MM.1S (cell line): ENCODE measurements around the gene MBP.

Source experiments
- DNase-seq: peaks from one replicate; pipeline ENCODE4 v3.0.0-alpha.2; 2015
- H2AFZ ChIP-seq: fragments of 300-600 bp; sonication (generic); 2 replicates; pipeline ENCODE4 v1.6.0; 2016; ENCODE audit warnings: antibody characterized with exemption, low read length
- H3F3A ChIP-seq: fragments of 300-600 bp; sonication (generic); 2 replicates; pipeline ENCODE4 v1.6.1; 2016; ENCODE audit warnings: mild to moderate bottlenecking, antibody characterized with exemption, low read length, moderate library complexity, mixed read lengths; ENCODE audit not compliant: insufficient read depth
- H3K27ac ChIP-seq: fragments of 300-600 bp; sonication (generic); 2 replicates; pipeline ENCODE4 v1.5.1; 2016; ENCODE audit warnings: mild to moderate bottlenecking, low read length
- H3K27me3 ChIP-seq: fragments of 300-600 bp; sonication (generic); replicated peaks from 2 replicates; pipeline ENCODE4 v1.6.0; 2016; ENCODE audit warnings: low read length; ENCODE audit not compliant: insufficient read depth
- H3K36me3 ChIP-seq: fragments of 300-600 bp; sonication (generic); replicated peaks from 2 replicates; pipeline ENCODE4 v1.6.1; 2016; ENCODE audit warnings: mild to moderate bottlenecking, low read length, mixed read lengths; ENCODE audit not compliant: insufficient read depth
- H3K4me1 ChIP-seq: fragments of 300-600 bp; sonication (generic); 2 replicates; pipeline ENCODE4 v1.6.1; 2016; ENCODE audit warnings: low read length, mixed read lengths
- H3K4me2 ChIP-seq: fragments of 300-600 bp; sonication (generic); 2 replicates; pipeline ENCODE4 v1.6.0; 2016; ENCODE audit warnings: low read depth, low read length
- H3K4me3 ChIP-seq: fragments of 300-600 bp; sonication (generic); 2 replicates; pipeline ENCODE4 v1.5.1; 2016; ENCODE audit warnings: low read length, mixed read lengths
- H3K79me2 ChIP-seq: fragments of 300-600 bp; sonication (generic); 2 replicates; pipeline ENCODE4 v1.6.1; 2016; ENCODE audit warnings: mixed run types, low read length, mixed read lengths
- H3K9ac ChIP-seq: fragments of 300-600 bp; sonication (generic); 2 replicates; pipeline ENCODE4 v1.6.1; 2016; ENCODE audit warnings: low read length, mixed read lengths
- H3K9me2 ChIP-seq: fragments of 300-600 bp; sonication (generic); replicated peaks from 2 replicates; pipeline ENCODE4 v1.6.1; 2016; ENCODE audit warnings: mild to moderate bottlenecking, low read length, mixed read lengths; ENCODE audit not compliant: insufficient read depth
- H3K9me3 ChIP-seq: fragments of 300-600 bp; sonication (generic); replicated peaks from 2 replicates; pipeline ENCODE4 v1.6.1; 2016; ENCODE audit warnings: mild to moderate bottlenecking, low read length, mixed read lengths; ENCODE audit not compliant: insufficient read depth
- H4K20me1 ChIP-seq: fragments of 300-600 bp; sonication (generic); 2 replicates; pipeline ENCODE4 v1.6.1; 2016; ENCODE audit warnings: mild to moderate bottlenecking, low read length, moderate library complexity, mixed read lengths; ENCODE audit not compliant: insufficient read depth
- CTCF ChIP-seq: fragments of 300-600 bp; sonication (generic); IDR thresholded peaks from 2 replicates; pipeline ENCODE4 v1.5.1; 2016; ENCODE audit warnings: antibody characterized with exemption, low read length, mixed read lengths
- EZH2 ChIP-seq: fragments of 300-600 bp; sonication (generic); optimal IDR thresholded peaks from 2 replicates; pipeline ENCODE3; 2017; ENCODE audit warnings: low read depth, mild to moderate bottlenecking, antibody characterized with exemption, low read length, mixed read lengths
- EZH2phosphoT487 ChIP-seq: fragments of 300-600 bp; sonication (generic); IDR thresholded peaks from 2 replicates; pipeline ENCODE4 v1.6.1; 2018; ENCODE audit warnings: antibody characterized with exemption, low read length

Gene MBP

GRCh38 chr18:77102259-77103040 lies 30.1 kb downstream of the MBP start:
- DNase-seq: peak; percentile 81

DNA sequence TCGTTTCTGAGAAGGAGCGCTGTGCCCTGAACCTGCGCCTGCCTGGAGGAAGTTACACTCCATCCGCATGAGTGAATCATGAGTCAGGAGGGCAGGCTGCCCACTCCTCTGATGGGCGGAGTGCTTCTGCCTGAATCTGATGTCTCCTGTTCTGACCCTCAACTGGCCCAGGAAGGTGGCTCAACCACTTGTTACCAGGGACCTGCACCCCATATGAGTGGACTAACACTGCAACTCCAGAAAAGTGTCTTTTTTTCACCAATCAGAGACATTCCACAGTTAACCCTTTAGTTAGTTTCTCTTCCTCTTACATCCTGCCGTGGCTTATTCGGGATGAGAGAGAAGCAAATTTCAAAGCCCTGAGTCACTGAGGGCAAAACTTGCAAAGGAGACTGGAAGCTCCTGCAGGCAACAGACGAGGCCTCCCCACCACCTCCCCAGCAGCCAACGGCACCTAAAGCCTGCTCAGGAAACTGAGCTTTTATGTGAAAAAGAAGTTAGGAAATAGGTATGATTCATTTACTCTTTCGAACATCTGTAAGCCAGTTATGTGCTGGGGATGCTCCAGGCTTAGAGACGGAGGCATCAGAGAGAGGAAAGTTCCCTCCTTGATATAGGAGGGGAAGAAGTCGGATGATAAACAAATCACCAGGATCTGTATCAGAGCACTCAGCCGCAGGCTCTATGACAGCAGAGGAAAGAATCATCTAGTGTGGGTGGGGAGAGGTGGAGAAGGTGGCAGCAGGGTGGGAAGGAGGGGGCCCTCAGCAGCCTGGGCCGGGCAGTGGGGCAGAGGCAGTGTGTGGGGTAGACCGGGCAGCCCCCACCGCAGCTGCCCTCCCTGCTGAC lies 30.9 kb downstream of the MBP start:
- Histone ChIP-seq H3K4me1 (peaks cover 20% of the 10 kb centered on the region), H4K20me1 (no peaks in the 10 kb centered on the region), H3K4me2 (peak overlapping the region; percentile 69), H3F3A (peaks cover 6% of the 10 kb centered on the region), H2AFZ (no peak overlapping the region), H3K4me3 (no peak overlapping the region), H3K9me2 (no peaks in the 10 kb centered on the region), H3K9me3 (no peaks in the 10 kb centered on the region), H3K9ac (no peak overlapping the region; the same call in 1 of the 2 replicates), H3K27me3 (no peaks in the 10 kb centered on the region), H3K27ac (peak overlapping the region; percentile 59; the same call in 1 of the 2 replicates), H3K36me3 (no peaks in the 10 kb centered on the region), H3K79me2 (no peaks in the 10 kb centered on the region)
- TF ChIP-seq EZH2: no peak
- no peak for TF ChIP-seq CTCF
- no peak for TF ChIP-seq EZH2phosphoT487
- DNase-seq: no peak

More at GRCh38 chr18:77102259-77103040, 30.1 kb downstream of the MBP start:
- Histone ChIP-seq H3K4me3 (no peak overlapping the region), H3K9ac (peak overlapping the region; percentile 10; the same call in 1 of the 2 replicates), H3K79me2 (no peaks in the 10 kb centered on the region), H3K27me3 (no peaks in the 10 kb centered on the region), H3K36me3 (no peaks in the 10 kb centered on the region), H3K9me2 (no peaks in the 10 kb centered on the region), H3F3A (peaks cover 6% of the 10 kb centered on the region), H3K9me3 (no peaks in the 10 kb centered on the region), H3K4me1 (peaks cover 23% of the 10 kb centered on the region), H2AFZ (no peak overlapping the region), H4K20me1 (no peaks in the 10 kb centered on the region), H3K27ac (peak overlapping the region; percentile 59; the same call in 1 of the 2 replicates), H3K4me2 (peak overlapping the region; percentile 69)
- TF ChIP-seq EZH2 (no peak), EZH2phosphoT487 (no peak), CTCF (no peak)

DNA sequence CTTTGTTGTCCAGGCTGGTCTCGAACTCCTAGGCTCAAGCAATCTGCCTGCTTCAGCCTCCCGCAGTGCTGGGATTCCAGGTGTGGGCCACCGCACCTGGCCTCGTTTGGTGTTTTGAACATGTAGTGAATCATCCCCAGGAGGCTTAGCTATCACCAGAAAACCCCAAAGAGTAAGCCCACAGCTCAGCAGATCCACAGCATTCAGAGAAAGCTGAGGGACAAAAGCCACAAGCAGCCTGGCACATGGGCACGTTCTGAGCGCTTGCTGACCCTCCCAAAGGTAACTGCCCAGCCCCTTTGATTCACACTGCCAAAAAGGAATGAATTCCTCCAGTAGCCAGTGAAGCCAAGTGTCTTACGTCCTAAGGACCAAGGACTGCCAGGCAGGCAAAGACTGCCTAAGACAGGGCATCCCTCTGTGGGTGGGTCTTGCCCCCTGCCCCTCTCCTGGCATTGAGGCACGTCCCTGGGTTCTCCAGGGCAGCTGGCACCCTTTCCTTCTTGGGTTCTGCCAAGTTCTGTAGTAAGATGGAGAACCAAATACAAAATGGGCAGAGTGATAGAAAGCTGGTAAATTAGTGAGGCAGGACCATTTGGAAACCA lies 31.7 kb downstream of the MBP start:
- Histone ChIP-seq H3K9me2 (no peaks in the 10 kb centered on the region), H3K4me1 (peaks cover 20% of the 10 kb centered on the region), H3K79me2 (no peaks in the 10 kb centered on the region), H3K36me3 (no peaks in the 10 kb centered on the region), H3K27me3 (no peaks in the 10 kb centered on the region), H3K4me3 (no peak overlapping the region), H2AFZ (no peak overlapping the region), H4K20me1 (no peaks in the 10 kb centered on the region), H3K9ac (no peak overlapping the region), H3K9me3 (no peaks in the 10 kb centered on the region), H3K27ac (no peak overlapping the region), H3K4me2 (no peak overlapping the region), H3F3A (peaks cover 6% of the 10 kb centered on the region)
- TF ChIP-seq EZH2phosphoT487: no peak
- no peak for TF ChIP-seq EZH2
- TF ChIP-seq CTCF: no peak
- DNase-seq: no peak
